A673 (cell line): Measurements from ENCODE around the gene ARMC12.

Experiments
- EZH2 ChIP-seq: fragments of 200-600 bp; sonication (generic); IDR thresholded peaks from 2 replicates; pipeline ENCODE4 v1.6.1; 2017; ENCODE audit warnings: borderline replicate concordance, low read depth, mild to moderate bottlenecking, mixed read lengths, antibody characterized with exemption, low read length; ENCODE audit not compliant: poor library complexity, severe bottlenecking
- TF ChIP-seq, protein P1 (sequence below): fragments of 300-800, 200-600 bp; sonication (generic); conservative IDR thresholded peaks from 2 replicates; pipeline ENCODE4 v1.5.1; 2017; ENCODE audit warnings: low read depth, mild to moderate bottlenecking, antibody characterized with exemption, low read length, moderate library complexity, mixed read lengths

DNA sequence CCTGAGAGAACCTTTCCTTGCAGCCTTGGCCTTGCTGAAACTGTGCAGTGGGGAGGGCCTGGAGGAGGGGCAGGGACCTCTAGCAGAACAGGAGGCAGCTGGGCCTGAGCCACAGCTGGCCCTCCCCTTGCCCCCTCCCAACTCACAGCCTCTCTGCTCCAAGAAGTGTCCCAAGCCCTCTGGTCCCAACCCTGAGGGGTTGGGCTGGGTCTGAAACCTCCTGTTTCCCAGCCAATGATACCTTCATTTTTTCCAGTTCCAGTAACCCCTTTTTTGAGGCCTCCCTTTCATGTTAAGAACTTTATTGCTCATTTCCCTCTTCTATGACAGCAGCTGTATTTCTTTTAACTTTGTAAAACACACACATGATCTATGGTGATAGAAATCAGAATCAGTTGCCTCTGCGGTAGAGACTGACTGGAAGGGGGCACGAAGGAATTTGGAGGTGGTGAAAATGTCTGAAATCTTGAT is 17.9 kb upstream of the ARMC12 start:
- TF ChIP-seq, protein P1, sequence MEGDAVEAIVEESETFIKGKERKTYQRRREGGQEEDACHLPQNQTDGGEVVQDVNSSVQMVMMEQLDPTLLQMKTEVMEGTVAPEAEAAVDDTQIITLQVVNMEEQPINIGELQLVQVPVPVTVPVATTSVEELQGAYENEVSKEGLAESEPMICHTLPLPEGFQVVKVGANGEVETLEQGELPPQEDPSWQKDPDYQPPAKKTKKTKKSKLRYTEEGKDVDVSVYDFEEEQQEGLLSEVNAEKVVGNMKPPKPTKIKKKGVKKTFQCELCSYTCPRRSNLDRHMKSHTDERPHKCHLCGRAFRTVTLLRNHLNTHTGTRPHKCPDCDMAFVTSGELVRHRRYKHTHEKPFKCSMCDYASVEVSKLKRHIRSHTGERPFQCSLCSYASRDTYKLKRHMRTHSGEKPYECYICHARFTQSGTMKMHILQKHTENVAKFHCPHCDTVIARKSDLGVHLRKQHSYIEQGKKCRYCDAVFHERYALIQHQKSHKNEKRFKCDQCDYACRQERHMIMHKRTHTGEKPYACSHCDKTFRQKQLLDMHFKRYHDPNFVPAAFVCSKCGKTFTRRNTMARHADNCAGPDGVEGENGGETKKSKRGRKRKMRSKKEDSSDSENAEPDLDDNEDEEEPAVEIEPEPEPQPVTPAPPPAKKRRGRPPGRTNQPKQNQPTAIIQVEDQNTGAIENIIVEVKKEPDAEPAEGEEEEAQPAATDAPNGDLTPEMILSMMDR = no peak
- TF ChIP-seq EZH2 = no peak
